GM12878 (cell line): Measurements from ENCODE around the gene KCNH4.

ENCODE experiments used
- JUNB ChIP-seq: IDR thresholded peaks from 2 replicates; pipeline ENCODE4 v1.6.1; 2016; ENCODE audit warnings: antibody characterized with exemption, mild to moderate bottlenecking
- POLR2A ChIP-seq: IDR thresholded peaks from 2 replicates; pipeline ENCODE4 v1.6.1; 2011; ENCODE audit warnings: low read depth, mild to moderate bottlenecking, low read length
- RAD51 ChIP-seq: fragments of 450-650 bp; IDR thresholded peaks from 2 replicates; pipeline ENCODE4 v1.6.1; 2016; ENCODE audit warnings: moderate library complexity, mild to moderate bottlenecking, inconsistent platforms
- SP1 ChIP-seq: IDR thresholded peaks from one replicate; pipeline ENCODE4 v1.6.1; 2011; ENCODE audit warnings: low read depth, low read length
- TF ChIP-seq, protein P1 (sequence below), 3 experiments: IDR thresholded peaks in 2 of 3; conservative IDR thresholded peaks in 1 of 3; 2 replicates each; pipeline ENCODE4 v1.5.1; 2011; ENCODE audit warnings: low read depth in 3 of 3, low read length in 3 of 3, mild to moderate bottlenecking in 3 of 3, control low read depth in 2 of 3, moderate library complexity in 2 of 3, inconsistent platforms in 1 of 3, mixed read lengths in 1 of 3; ENCODE audit not compliant: control insufficient read depth in 2 of 3, insufficient read depth in 1 of 3; ENCODE audit errors: extremely low read depth in 1 of 3
- TF ChIP-seq, protein P2 (sequence below): IDR thresholded peaks from 2 replicates; pipeline ENCODE4 v1.6.1; 2011; ENCODE audit warnings: low read depth, low read length, improper control_type of control experiment, borderline replicate concordance
- TF ChIP-seq, protein P3 (sequence below): fragments of 450-650 bp; IDR thresholded peaks from 2 replicates; pipeline ENCODE4 v1.6.1; 2017; ENCODE audit warnings: mild to moderate bottlenecking

DNA sequence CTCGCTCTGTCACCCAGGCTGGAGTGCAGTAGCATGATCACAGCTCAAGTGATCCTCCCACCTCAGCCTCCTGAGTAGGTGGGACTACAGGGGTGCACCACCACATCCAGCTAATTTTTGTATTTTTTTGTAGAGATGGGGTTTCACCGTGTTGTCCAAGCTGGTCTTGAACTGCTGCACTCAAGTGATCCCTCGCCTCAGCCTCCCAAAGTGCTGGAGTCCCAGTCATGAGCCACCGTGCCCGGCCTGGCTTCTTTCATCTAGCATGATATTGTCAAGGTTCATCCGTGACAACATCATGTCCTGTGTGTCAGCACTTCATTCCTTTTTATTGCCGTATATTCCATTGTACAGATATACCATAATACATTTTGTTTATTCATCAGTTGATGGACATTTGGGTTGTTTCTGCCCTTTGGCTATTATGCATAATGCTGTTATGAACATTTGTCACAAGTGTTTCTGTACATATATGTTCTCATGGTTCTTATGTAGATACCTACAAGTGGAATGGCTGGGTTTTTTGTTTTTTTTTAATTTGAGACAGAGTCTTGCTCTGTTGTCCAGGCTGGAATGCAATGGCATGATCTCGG is 16.7 kb upstream of the KCNH4 start:
- TF ChIP-seq RAD51 (no peak), SP1 (no peak), JUNB (no peak), POLR2A (no peak)
- TF ChIP-seq, protein P1, sequence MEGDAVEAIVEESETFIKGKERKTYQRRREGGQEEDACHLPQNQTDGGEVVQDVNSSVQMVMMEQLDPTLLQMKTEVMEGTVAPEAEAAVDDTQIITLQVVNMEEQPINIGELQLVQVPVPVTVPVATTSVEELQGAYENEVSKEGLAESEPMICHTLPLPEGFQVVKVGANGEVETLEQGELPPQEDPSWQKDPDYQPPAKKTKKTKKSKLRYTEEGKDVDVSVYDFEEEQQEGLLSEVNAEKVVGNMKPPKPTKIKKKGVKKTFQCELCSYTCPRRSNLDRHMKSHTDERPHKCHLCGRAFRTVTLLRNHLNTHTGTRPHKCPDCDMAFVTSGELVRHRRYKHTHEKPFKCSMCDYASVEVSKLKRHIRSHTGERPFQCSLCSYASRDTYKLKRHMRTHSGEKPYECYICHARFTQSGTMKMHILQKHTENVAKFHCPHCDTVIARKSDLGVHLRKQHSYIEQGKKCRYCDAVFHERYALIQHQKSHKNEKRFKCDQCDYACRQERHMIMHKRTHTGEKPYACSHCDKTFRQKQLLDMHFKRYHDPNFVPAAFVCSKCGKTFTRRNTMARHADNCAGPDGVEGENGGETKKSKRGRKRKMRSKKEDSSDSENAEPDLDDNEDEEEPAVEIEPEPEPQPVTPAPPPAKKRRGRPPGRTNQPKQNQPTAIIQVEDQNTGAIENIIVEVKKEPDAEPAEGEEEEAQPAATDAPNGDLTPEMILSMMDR (IDR thresholded peaks at IDR 0.05 in 2 of 3, conservative IDR thresholded peaks at IDR 0.05 in 1 of 3; ENCODE audit: control insufficient read depth in 2 of 3, extremely low read depth in 1 of 3, insufficient read depth in 1 of 3, low read depth in 3 of 3, low read length in 3 of 3): no peak
- TF ChIP-seq, protein P2, sequence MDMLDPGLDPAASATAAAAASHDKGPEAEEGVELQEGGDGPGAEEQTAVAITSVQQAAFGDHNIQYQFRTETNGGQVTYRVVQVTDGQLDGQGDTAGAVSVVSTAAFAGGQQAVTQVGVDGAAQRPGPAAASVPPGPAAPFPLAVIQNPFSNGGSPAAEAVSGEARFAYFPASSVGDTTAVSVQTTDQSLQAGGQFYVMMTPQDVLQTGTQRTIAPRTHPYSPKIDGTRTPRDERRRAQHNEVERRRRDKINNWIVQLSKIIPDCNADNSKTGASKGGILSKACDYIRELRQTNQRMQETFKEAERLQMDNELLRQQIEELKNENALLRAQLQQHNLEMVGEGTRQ: no peak
- TF ChIP-seq, protein P3, sequence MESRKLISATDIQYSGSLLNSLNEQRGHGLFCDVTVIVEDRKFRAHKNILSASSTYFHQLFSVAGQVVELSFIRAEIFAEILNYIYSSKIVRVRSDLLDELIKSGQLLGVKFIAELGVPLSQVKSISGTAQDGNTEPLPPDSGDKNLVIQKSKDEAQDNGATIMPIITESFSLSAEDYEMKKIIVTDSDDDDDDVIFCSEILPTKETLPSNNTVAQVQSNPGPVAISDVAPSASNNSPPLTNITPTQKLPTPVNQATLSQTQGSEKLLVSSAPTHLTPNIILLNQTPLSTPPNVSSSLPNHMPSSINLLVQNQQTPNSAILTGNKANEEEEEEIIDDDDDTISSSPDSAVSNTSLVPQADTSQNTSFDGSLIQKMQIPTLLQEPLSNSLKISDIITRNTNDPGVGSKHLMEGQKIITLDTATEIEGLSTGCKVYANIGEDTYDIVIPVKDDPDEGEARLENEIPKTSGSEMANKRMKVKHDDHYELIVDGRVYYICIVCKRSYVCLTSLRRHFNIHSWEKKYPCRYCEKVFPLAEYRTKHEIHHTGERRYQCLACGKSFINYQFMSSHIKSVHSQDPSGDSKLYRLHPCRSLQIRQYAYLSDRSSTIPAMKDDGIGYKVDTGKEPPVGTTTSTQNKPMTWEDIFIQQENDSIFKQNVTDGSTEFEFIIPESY: no peak
